Right ventricle myocardium superior (tissue), 1 donor: ENCODE results near the gene SLC29A4. TPM values are rescaled to one million over a fixed set of nuclear protein-coding genes. Genes with fewer than 3 reads are reported as not detected.
"Not testable (repeated sequence)": the region's sequence is repeated elsewhere in the genome, so short reads cannot be mapped to it uniquely, and the experiment has no call there.

ENCODE experiments used
- ATAC-seq: fragments of 200-7000 bp; cut with Tn5 transposase; one replicate; pipeline ENCODE4 v1.9.1; 2020; ENCODE audit warnings: mild to moderate bottlenecking; ENCODE audit not compliant: poor library complexity
- DNase-seq: peaks from one replicate; pipeline ENCODE4 v3.0.0-alpha.2; 2020
- intact Hi-C: fragments of 100-400 bp; cut with DNase I; formaldehyde crosslinking; loops from one replicate; pipeline ENCODE4 v1.11.2; 2022
- total RNA-seq: library from RNA; stranded (reverse); fragmentation: NEBNext Ultra II Directional; extraction: Animal tissue kit (Norgen Biotek cat#: 25700); gene quantifications from one replicate; pipeline ENCODE4 v1.2.1, GENCODE V29; 2021
- donor health status: DM: no; HTN: yes; CAD: no; lungs with severe emphysema.

The SLC29A4 gene
- total RNA-seq, 1 donor from 2014 or later = 3.9 TPM

GRCh38 chr7:5312276-5313070, 29.7 kb downstream of the SLC29A4 start:
- DNase-seq, intact Hi-C loops, ATAC-seq: not testable (repeated sequence)

- DNase-seq, intact Hi-C loops, ATAC-seq: not testable (repeated sequence)
Measured at GRCh38 chr7:5313076-5313885, 30.5 kb downstream of the SLC29A4 start.

- ATAC-seq = no peak
- peak; percentile 36 for DNase-seq
- intact Hi-C loops = no loop called here
Measured at GRCh38 chr7:5314864-5315263, 32.1 kb downstream of the SLC29A4 start.

- intact Hi-C loops = no loop called here
- DNase-seq (no peak), ATAC-seq (no peak)
Measured at GRCh38 chr7:5315761-5316160, 33.0 kb downstream of the SLC29A4 start.

- intact Hi-C loops, DNase-seq, ATAC-seq: not testable (repeated sequence)
Measured at GRCh38 chr7:5318613-5319012, 35.9 kb downstream of the SLC29A4 start.

GRCh38 chr7:5320391-5320790, 37.6 kb downstream of the SLC29A4 start:
- intact Hi-C loops = no loop called here
- ATAC-seq (no peak), DNase-seq (no peak)

- DNase-seq (no peak), ATAC-seq (no peak)
- intact Hi-C loops = no loop called here
Measured at GRCh38 chr7:5320802-5321396, 38.2 kb downstream of the SLC29A4 start.

GRCh38 chr7:5322621-5323410, 40.1 kb downstream of the SLC29A4 start:
- intact Hi-C loops = no loop called here

GRCh38 chr7:5323800-5324781, 41.3 kb downstream of the SLC29A4 start:
- ATAC-seq, DNase-seq, intact Hi-C loops: not testable (repeated sequence)

More at GRCh38 chr7:5322621-5323410, 40.1 kb downstream of the SLC29A4 start:
- no peak for DNase-seq
- no peak for ATAC-seq

- ATAC-seq (no peak), DNase-seq (no peak)
- intact Hi-C loops = no loop called here
Measured at GRCh38 chr7:5324961-5325360, 42.2 kb downstream of the SLC29A4 start.

- intact Hi-C loops = no loop called here
- DNase-seq (no peak), ATAC-seq (no peak)
Measured at GRCh38 chr7:5330288-5330687, 47.5 kb downstream of the SLC29A4 start.

GRCh38 chr7:5332579-5332978, 49.8 kb downstream of the SLC29A4 start:
- ATAC-seq (no peak), DNase-seq (no peak)
- intact Hi-C loops = no loop called here

GRCh38 chr7:5333121-5334045, 50.6 kb downstream of the SLC29A4 start:
- intact Hi-C loops = no loop called here
- ATAC-seq = no peak
- no peak for DNase-seq

GRCh38 chr7:5334671-5335070, 51.9 kb downstream of the SLC29A4 start:
- DNase-seq = no peak
- no peak for ATAC-seq
- intact Hi-C loops = no loop called here

GRCh38 chr7:5337047-5337446, 54.3 kb downstream of the SLC29A4 start:
- ATAC-seq (no peak), DNase-seq (no peak)
- intact Hi-C loops = no loop called here

GRCh38 chr7:5339955-5340354, 57.2 kb downstream of the SLC29A4 start:
- intact Hi-C loops = no loop called here
- ATAC-seq = no peak

GRCh38 chr7:5342631-5343030, 59.9 kb downstream of the SLC29A4 start:
- DNase-seq = no peak
- intact Hi-C loops = no loop called here
- no peak for ATAC-seq

More at GRCh38 chr7:5339955-5340354, 57.2 kb downstream of the SLC29A4 start:
- no peak for DNase-seq
